Stimulated activated CD8-positive, alpha-beta memory T cell treated with anti-CD3 and anti-CD28 coated beads, Interleukin-7, amount 100 ng/mL, for 4 hours (primary cell): ENCODE measurements around the gene BMP10.

Source experiments
- DNase-seq, 2 donors: peaks; one replicate each; pipeline ENCODE4 v3.0.0-alpha.2; 2020; ENCODE audit warnings: low read depth in 2 of 2

BMP10 gene

GRCh38 chr2:68853035-68853434, 18.2 kb downstream of the BMP10 start:
- DNase-seq, result no peak

GRCh38 chr2:68850524-68850923, 20.7 kb downstream of the BMP10 start:
- DNase-seq, result no peak

GRCh38 chr2:68849579-68850030, 21.6 kb downstream of the BMP10 start:
- DNase-seq, result no peak

GRCh38 chr2:68847751-68848150, 23.4 kb downstream of the BMP10 start:
- no peak for DNase-seq

- DNase-seq, result no peak
Measured at GRCh38 chr2:68846091-68846490, 25.1 kb downstream of the BMP10 start.

GRCh38 chr2:68845043-68845442, 26.2 kb downstream of the BMP10 start:
- no peak for DNase-seq

GRCh38 chr2:68839260-68839833, 31.9 kb downstream of the BMP10 start:
- no peak for DNase-seq

GRCh38 chr2:68838641-68839040, 32.6 kb downstream of the BMP10 start:
- DNase-seq, result no peak

- no peak for DNase-seq
Measured at GRCh38 chr2:68837861-68838341, 33.3 kb downstream of the BMP10 start.

- peak; percentile 40 to 61 for DNase-seq
Measured at GRCh38 chr2:68837164-68837860, 33.9 kb downstream of the BMP10 start.

- no peak for DNase-seq
Measured at GRCh38 chr2:68835621-68836020, 35.6 kb downstream of the BMP10 start.

GRCh38 chr2:68834737-68835376, 36.3 kb downstream of the BMP10 start:
- DNase-seq, result no peak

GRCh38 chr2:68833162-68833561, 38.0 kb downstream of the BMP10 start:
- no peak for DNase-seq

GRCh38 chr2:68832233-68832869, 38.8 kb downstream of the BMP10 start:
- peak; percentile 48 to 60 for DNase-seq

GRCh38 chr2:68831686-68832232, 39.4 kb downstream of the BMP10 start:
- no peak for DNase-seq

- DNase-seq, result no peak
Measured at GRCh38 chr2:68829749-68830148, 41.4 kb downstream of the BMP10 start.

- peak; percentile 43 to 47 for DNase-seq
Measured at GRCh38 chr2:68828887-68829708, 42.1 kb downstream of the BMP10 start.

GRCh38 chr2:68827666-68828065, 43.5 kb downstream of the BMP10 start:
- DNase-seq, result no peak

GRCh38 chr2:68825866-68826265, 45.3 kb downstream of the BMP10 start:
- DNase-seq, result no peak

- DNase-seq, result no peak
Measured at GRCh38 chr2:68824831-68825230, 46.4 kb downstream of the BMP10 start.

- DNase-seq, result no peak
Measured at GRCh38 chr2:68822207-68822872, 48.9 kb downstream of the BMP10 start.
